IMR-90 (cell line): ENCODE data around the gene CACNB2. TPM values are rescaled to one million over a fixed set of nuclear protein-coding genes. Genes with fewer than 3 reads are reported as not detected.

Source experiments
- ATAC-seq: fragments of 200-7000 bp; cut with Tn5 transposase; 2 replicates; pipeline ENCODE4 v1.9.1; 2020; ENCODE audit warnings: low read depth, mild to moderate bottlenecking, moderate library complexity
- BruUV-seq: library from RNA; stranded (reverse); fragments of 400-500 nt; replicated peaks from 2 replicates; lab custom pipeline; 2021; lab: Mats Ljungman, UMichigan
- CTCF ChIA-PET: fragments of 300-600 bp; formaldehyde crosslinking; extraction: SDS; loops from one replicate; lab custom pipeline; 2021; ENCODE audit warnings: antibody characterized with exemption; lab: Yijun Ruan, JAX
- POLR2A ChIA-PET: fragments of 300-600 bp; sonication (Branson Sonifier 250); formaldehyde crosslinking; loops from one replicate; lab custom pipeline; 2022; ENCODE audit warnings: antibody characterized with exemption; ENCODE audit not compliant: unreplicated experiment; lab: Charles Lee
- DNase-seq: peaks from one replicate; pipeline ENCODE4 v3.0.0; 2013
- H2AFZ ChIP-seq: replicated peaks from 2 replicates; pipeline ENCODE3; 2013; ENCODE audit warnings: low read length, mild to moderate bottlenecking; ENCODE audit not compliant: poor library complexity
- H2AK5ac ChIP-seq: 2 replicates; pipeline ENCODE4 v1.6.1; 2013; ENCODE audit warnings: low read depth, low read length, inconsistent platforms
- H2AK9ac ChIP-seq: replicated peaks from 2 replicates; pipeline ENCODE3; 2013; ENCODE audit warnings: mild to moderate bottlenecking, low read depth, low read length, moderate library complexity; ENCODE audit not compliant: poor library complexity
- H2BK120ac ChIP-seq: 2 replicates; pipeline ENCODE4 v1.6.1; 2013; ENCODE audit warnings: low read depth, low read length, inconsistent platforms
- H2BK15ac ChIP-seq: 3 replicates; pipeline ENCODE4 v1.6.1; 2013; ENCODE audit warnings: low read depth, low read length, inconsistent platforms
- H2BK20ac ChIP-seq: 2 replicates; pipeline ENCODE4 v1.6.1; 2013; ENCODE audit warnings: low read depth, mild to moderate bottlenecking, inconsistent platforms, low read length, moderate library complexity
- H2BK5ac ChIP-seq: 2 replicates; pipeline ENCODE4 v1.6.1; 2013; ENCODE audit warnings: mild to moderate bottlenecking, low read depth, low read length, inconsistent platforms; ENCODE audit not compliant: poor library complexity, severe bottlenecking
- H3K14ac ChIP-seq: replicated peaks from 2 replicates; pipeline ENCODE4 v1.6.1; 2013; ENCODE audit warnings: low read depth, low read length, inconsistent platforms
- H3K18ac ChIP-seq: 2 replicates; pipeline ENCODE4 v1.6.1; 2013; ENCODE audit warnings: low read depth, low read length, control low read depth
- H3K23ac ChIP-seq: 2 replicates; pipeline ENCODE4 v1.6.1; 2013; ENCODE audit warnings: low read depth, low read length, inconsistent platforms
- H3K27ac ChIP-seq: 2 replicates; pipeline ENCODE4 v1.5.1; 2013; ENCODE audit warnings: mild to moderate bottlenecking, control low read depth, low read length; ENCODE audit not compliant: insufficient read depth
- H3K27me3 ChIP-seq: 2 replicates; pipeline ENCODE4 v1.6.1; 2013; ENCODE audit warnings: low read length; ENCODE audit not compliant: control insufficient read depth, insufficient read depth
- H3K36me3 ChIP-seq: 2 replicates; pipeline ENCODE4 v1.6.1; 2013; ENCODE audit warnings: low read length, mixed read lengths; ENCODE audit not compliant: control insufficient read depth, insufficient read depth
- H3K4ac ChIP-seq: 2 replicates; pipeline ENCODE4 v1.6.1; 2013; ENCODE audit warnings: low read depth, low read length, inconsistent platforms
- H3K4me1 ChIP-seq: 2 replicates; pipeline ENCODE4 v1.6.1; 2013; ENCODE audit warnings: low read length, mixed read lengths; ENCODE audit not compliant: control insufficient read depth, insufficient read depth
- H3K4me2 ChIP-seq: 2 replicates; pipeline ENCODE4 v1.6.1; 2013; ENCODE audit warnings: low read depth, mild to moderate bottlenecking, control low read depth, low read length, moderate library complexity
- H3K4me3 ChIP-seq: 2 replicates; pipeline ENCODE4 v1.5.1; 2013; ENCODE audit warnings: low read depth, mild to moderate bottlenecking, control low read depth, low read length, moderate library complexity; ENCODE audit not compliant: insufficient read depth
- H3K56ac ChIP-seq: 2 replicates; pipeline ENCODE4 v1.6.1; 2013; ENCODE audit warnings: low read length, inconsistent platforms; ENCODE audit not compliant: insufficient read depth; ENCODE audit errors: extremely low read depth
- H3K79me1 ChIP-seq, 2 experiments: 2 replicates each; pipeline ENCODE4 v1.6.1; 2013; ENCODE audit warnings: low read length in 2 of 2, inconsistent platforms in 1 of 2, low read depth in 1 of 2
- H3K9ac ChIP-seq: 2 replicates; pipeline ENCODE4 v1.6.1; 2013; ENCODE audit warnings: low read depth, low read length, control low read depth
- H3K9me1 ChIP-seq: 2 replicates; pipeline ENCODE4 v1.6.1; 2013; ENCODE audit warnings: low read length, inconsistent platforms; ENCODE audit not compliant: insufficient read depth
- H3K9me3 ChIP-seq: 2 replicates; pipeline ENCODE4 v1.6.1; 2013; ENCODE audit warnings: low read length; ENCODE audit not compliant: control insufficient read depth, insufficient read depth
- H4K20me1 ChIP-seq: 2 replicates; pipeline ENCODE4 v1.6.1; 2013; ENCODE audit warnings: low read length, inconsistent platforms; ENCODE audit not compliant: insufficient read depth
- H4K5ac ChIP-seq: 2 replicates; pipeline ENCODE4 v1.6.1; 2013; ENCODE audit warnings: mild to moderate bottlenecking, low read depth, low read length, control low read depth
- H4K8ac ChIP-seq, 2 experiments: 2 replicates each; pipeline ENCODE4 v1.6.1; 2013; ENCODE audit warnings: low read depth in 2 of 2, low read length in 2 of 2, control low read depth in 1 of 2, inconsistent platforms in 1 of 2
- H4K91ac ChIP-seq: 2 replicates; pipeline ENCODE4 v1.6.1; 2013; ENCODE audit warnings: low read depth, low read length, inconsistent platforms; ENCODE audit not compliant: insufficient read depth
- MAZ ChIP-seq: IDR thresholded peaks from 2 replicates; pipeline ENCODE4 v1.6.1; 2012; ENCODE audit warnings: low read depth, mild to moderate bottlenecking, low read length, improper control_type of control experiment, moderate library complexity, borderline replicate concordance
- MXI1 ChIP-seq: IDR thresholded peaks from 2 replicates; pipeline ENCODE4 v1.6.1; 2012; ENCODE audit warnings: low read depth, mild to moderate bottlenecking, low read length, moderate library complexity, borderline replicate concordance
- POLR2A ChIP-seq: IDR thresholded peaks from 2 replicates; pipeline ENCODE4 v1.6.1; 2012; ENCODE audit warnings: mild to moderate bottlenecking, low read depth, low read length
- RCOR1 ChIP-seq: IDR thresholded peaks from 2 replicates; pipeline ENCODE4 v1.6.1; 2012; ENCODE audit warnings: mild to moderate bottlenecking, low read length, improper control_type of control experiment; ENCODE audit not compliant: insufficient replicate concordance
- RFX5 ChIP-seq: IDR thresholded peaks from 2 replicates; pipeline ENCODE4 v1.8.0; 2012; ENCODE audit warnings: low read depth, mild to moderate bottlenecking, low read length, moderate library complexity
- dilution Hi-C: fragments of 300-500 bp; cut with HindIII; formaldehyde crosslinking; loops from one replicate; pipeline ENCODE4 v1.14.3; 2018; ENCODE audit warnings: low sequenced_read_pairs; ENCODE audit not compliant: unreplicated experiment
- in situ Hi-C: fragments of 300-500 bp; cut with MboI; formaldehyde crosslinking; loops from 3 replicates; pipeline ENCODE4 v1.14.3; 2019; ENCODE audit warnings: low sequenced_read_pairs, inconsistent platforms, mixed read lengths
- intact Hi-C: fragments of 100-400 bp; cut with micrococcal nuclease; formaldehyde crosslinking; loops from 2 replicates; pipeline ENCODE4 v1.10.0; 2022
- polyA plus RNA-seq, 3 experiments: library from polyadenylated mRNA; depleted of rRNA; stranded (reverse); fragments of >200 nt; gene quantifications; 2 replicates each; pipeline ENCODE4 v1.2.3, GENCODE V29; 2012; ENCODE audit warnings: low replicate concordance in 1 of 3
- total RNA-seq: library from RNA; depleted of rRNA; stranded (reverse); fragments of >200 nt; gene quantifications from 2 replicates; pipeline ENCODE4 v1.2.3, GENCODE V29; 2012
- TF ChIP-seq, protein P1 (sequence below): fragments of 150-350 bp; IDR thresholded peaks from 2 replicates; pipeline ENCODE4 v1.6.1; 2017; ENCODE audit warnings: mild to moderate bottlenecking, antibody characterized with exemption, low read length, low read depth
- TF ChIP-seq, protein P2 (sequence below): fragments of 150-350 bp; IDR thresholded peaks from 2 replicates; pipeline ENCODE4 v1.6.1; 2016; ENCODE audit warnings: low read depth, mild to moderate bottlenecking, low read length, moderate library complexity, borderline replicate concordance

CACNB2 gene
- total and polyA plus RNA-seq, 2 of the 4 experiments (the other 2 are of a cell fraction), result 0.36 TPM

DNA sequence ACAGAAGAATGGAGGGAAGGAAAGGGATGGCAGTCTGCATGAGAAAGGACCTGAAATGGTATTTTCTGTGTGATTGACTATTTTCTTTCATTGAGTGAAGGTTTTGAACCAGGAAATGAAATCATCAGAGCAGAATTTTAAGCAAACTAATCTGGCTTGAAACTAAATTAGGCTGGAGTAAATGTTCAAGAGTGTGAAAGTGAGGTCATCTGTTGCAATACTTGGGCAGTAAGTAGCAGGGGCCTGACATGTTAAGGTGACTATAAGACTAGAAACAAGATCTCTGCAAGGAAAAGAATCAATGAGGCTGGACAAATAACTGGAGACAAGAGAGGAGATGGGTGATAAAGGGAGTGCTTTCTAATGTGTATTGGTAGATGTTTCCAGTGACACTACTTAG lies 306.0 kb downstream of the CACNB2 start:
- Histone ChIP-seq H2BK5ac (no peak overlapping the region), H3K9me3 (peaks cover 4% of the 10 kb centered on the region; the same call in 1 of the 2 replicates), H3K14ac (no peak overlapping the region), H4K5ac (no peak overlapping the region), H3K9ac (no peak overlapping the region), H3K4me3 (no peak overlapping the region), H3K18ac (no peak overlapping the region; the same call in 1 of the 2 replicates), H4K20me1 (no peaks in the 10 kb centered on the region), H2BK120ac (no peak overlapping the region), H2AFZ (no peak overlapping the region), H4K91ac (no peak overlapping the region), H3K4me1 (no peaks in the 10 kb centered on the region), H3K4me2 (no peak overlapping the region), H3K79me1 (no peaks in the 10 kb centered on the region), H3K9me1 (no peaks in the 10 kb centered on the region), H3K27me3 (0 out of 2 replicates have a peak, but pooled peaks cover 2% of the 10 kb centered on the region), H3K27ac (no peak overlapping the region), H3K36me3 (no peaks in the 10 kb centered on the region), H4K8ac (no peak overlapping the region), H3K56ac (no peak overlapping the region; the same call in 1 of the 2 replicates), H3K4ac (no peak overlapping the region), H2AK9ac (no peak overlapping the region), H2BK20ac (no peak overlapping the region), H2BK15ac (no peak overlapping the region), H2AK5ac (no peak overlapping the region), H3K23ac (no peak overlapping the region)
- DNase-seq, result no peak
- intact Hi-C loops (no loop called here), in situ Hi-C loops (no loop called here), dilution Hi-C loops (no loop called here)
- ChIA-PET POLR2A (no interaction called here), CTCF (no interaction called here)
- ATAC-seq, result no peak
- no peak for TF ChIP-seq POLR2A
- TF ChIP-seq RCOR1, result no peak
- no peak for TF ChIP-seq MAZ
- no peak for TF ChIP-seq MXI1
- TF ChIP-seq, protein P1, sequence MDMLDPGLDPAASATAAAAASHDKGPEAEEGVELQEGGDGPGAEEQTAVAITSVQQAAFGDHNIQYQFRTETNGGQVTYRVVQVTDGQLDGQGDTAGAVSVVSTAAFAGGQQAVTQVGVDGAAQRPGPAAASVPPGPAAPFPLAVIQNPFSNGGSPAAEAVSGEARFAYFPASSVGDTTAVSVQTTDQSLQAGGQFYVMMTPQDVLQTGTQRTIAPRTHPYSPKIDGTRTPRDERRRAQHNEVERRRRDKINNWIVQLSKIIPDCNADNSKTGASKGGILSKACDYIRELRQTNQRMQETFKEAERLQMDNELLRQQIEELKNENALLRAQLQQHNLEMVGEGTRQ, result no peak
- TF ChIP-seq, protein P2, sequence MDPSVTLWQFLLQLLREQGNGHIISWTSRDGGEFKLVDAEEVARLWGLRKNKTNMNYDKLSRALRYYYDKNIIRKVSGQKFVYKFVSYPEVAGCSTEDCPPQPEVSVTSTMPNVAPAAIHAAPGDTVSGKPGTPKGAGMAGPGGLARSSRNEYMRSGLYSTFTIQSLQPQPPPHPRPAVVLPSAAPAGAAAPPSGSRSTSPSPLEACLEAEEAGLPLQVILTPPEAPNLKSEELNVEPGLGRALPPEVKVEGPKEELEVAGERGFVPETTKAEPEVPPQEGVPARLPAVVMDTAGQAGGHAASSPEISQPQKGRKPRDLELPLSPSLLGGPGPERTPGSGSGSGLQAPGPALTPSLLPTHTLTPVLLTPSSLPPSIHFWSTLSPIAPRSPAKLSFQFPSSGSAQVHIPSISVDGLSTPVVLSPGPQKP, result no peak
- no peak for TF ChIP-seq RFX5
- no TSS peak for BruUV-seq
